GM13976 (cell line): ENCODE measurements around the gene ATG9B.
"Not testable (repeated sequence)": the region's sequence is repeated elsewhere in the genome, so short reads cannot be mapped to it uniquely, and the experiment has no call there.

Experiments used
- DNase-seq: peaks from one replicate; pipeline ENCODE4 v3.0.0; 2012; ENCODE audit warnings: low spot score
- in situ Hi-C: fragments of 300-500 bp; cut with MboI; formaldehyde crosslinking; loops from one replicate; pipeline ENCODE4 v1.12.0; 2022; ENCODE audit warnings: low sequenced_read_pairs, mixed read lengths, inconsistent platforms; ENCODE audit not compliant: unreplicated experiment
- TF ChIP-seq, protein P1 (sequence below): IDR thresholded peaks from 2 replicates; pipeline ENCODE4 v1.5.1; 2012; ENCODE audit warnings: borderline replicate concordance, mild to moderate bottlenecking; ENCODE audit not compliant: insufficient read depth; ENCODE audit errors: extremely low read depth, missing control alignments, control extremely low read depth

ATG9B gene

DNA sequence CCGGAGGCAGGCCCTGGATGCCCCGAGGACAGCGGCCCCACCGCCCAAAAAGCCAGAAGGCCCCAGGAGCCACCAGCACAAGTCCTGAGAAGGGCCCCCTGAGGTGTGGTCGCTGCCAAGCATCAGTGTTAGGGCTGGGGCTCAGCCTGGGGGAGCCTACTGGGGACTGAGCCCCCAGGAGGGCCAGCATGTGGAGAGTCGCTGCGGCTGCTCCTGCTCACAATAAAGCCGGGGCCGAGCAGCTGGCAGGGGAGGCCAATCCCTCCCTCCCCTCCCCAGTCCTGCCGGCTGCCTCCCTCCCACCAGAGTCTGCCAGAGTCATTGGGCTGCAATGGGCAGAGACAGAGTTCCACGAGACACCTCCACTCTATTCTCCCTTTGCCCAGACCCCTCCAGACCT lies 21.0 kb upstream of the ATG9B start:
- TF ChIP-seq, protein P1, sequence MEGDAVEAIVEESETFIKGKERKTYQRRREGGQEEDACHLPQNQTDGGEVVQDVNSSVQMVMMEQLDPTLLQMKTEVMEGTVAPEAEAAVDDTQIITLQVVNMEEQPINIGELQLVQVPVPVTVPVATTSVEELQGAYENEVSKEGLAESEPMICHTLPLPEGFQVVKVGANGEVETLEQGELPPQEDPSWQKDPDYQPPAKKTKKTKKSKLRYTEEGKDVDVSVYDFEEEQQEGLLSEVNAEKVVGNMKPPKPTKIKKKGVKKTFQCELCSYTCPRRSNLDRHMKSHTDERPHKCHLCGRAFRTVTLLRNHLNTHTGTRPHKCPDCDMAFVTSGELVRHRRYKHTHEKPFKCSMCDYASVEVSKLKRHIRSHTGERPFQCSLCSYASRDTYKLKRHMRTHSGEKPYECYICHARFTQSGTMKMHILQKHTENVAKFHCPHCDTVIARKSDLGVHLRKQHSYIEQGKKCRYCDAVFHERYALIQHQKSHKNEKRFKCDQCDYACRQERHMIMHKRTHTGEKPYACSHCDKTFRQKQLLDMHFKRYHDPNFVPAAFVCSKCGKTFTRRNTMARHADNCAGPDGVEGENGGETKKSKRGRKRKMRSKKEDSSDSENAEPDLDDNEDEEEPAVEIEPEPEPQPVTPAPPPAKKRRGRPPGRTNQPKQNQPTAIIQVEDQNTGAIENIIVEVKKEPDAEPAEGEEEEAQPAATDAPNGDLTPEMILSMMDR, result no peak
- in situ Hi-C loops, result no loop called here

DNA sequence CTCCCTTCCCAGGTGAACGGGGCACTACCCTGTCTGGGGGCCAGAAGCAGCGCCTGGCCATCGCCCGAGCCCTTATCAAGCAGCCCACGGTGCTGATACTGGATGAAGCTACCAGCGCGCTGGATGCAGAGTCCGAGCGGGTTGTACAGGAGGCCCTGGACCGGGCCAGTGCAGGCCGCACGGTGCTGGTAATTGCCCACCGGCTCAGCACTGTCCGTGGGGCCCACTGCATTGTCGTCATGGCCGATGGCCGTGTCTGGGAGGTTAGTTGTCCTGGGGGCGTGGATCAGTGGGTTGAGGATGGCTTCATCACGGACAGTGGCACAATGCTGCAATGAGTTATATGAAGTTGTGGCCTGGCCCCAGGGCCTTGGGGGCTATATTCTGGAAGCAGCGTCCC lies 19.7 kb upstream of the ATG9B start:
- DNase-seq, result no peak
- TF ChIP-seq, protein P1, result no peak
- in situ Hi-C loops, result no loop called here

More for the DNA sequence above, 21.0 kb upstream of the ATG9B start:
- no peak for DNase-seq

DNA sequence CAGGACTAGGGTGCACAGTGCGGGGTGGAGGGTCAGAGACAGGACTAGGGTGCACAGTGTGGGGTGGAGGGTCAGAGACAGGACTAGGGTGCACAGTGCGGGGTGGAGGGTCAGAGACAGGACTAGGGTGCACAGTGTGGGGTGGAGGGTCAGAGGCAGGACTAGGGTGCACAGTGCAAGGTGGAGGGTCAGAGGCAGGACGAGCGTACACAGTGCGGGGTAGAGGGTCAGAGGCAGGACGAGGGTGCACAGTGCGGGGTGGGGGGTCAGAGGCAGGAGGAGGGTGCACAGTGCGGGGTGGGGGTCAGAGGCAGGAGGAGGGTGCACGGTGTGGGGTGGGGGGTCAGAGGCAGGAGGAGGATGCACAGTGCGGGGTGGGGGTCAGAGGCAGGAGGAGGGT lies 19.2 kb upstream of the ATG9B start:
- DNase-seq, in situ Hi-C loops: not testable (repeated sequence)

DNA sequence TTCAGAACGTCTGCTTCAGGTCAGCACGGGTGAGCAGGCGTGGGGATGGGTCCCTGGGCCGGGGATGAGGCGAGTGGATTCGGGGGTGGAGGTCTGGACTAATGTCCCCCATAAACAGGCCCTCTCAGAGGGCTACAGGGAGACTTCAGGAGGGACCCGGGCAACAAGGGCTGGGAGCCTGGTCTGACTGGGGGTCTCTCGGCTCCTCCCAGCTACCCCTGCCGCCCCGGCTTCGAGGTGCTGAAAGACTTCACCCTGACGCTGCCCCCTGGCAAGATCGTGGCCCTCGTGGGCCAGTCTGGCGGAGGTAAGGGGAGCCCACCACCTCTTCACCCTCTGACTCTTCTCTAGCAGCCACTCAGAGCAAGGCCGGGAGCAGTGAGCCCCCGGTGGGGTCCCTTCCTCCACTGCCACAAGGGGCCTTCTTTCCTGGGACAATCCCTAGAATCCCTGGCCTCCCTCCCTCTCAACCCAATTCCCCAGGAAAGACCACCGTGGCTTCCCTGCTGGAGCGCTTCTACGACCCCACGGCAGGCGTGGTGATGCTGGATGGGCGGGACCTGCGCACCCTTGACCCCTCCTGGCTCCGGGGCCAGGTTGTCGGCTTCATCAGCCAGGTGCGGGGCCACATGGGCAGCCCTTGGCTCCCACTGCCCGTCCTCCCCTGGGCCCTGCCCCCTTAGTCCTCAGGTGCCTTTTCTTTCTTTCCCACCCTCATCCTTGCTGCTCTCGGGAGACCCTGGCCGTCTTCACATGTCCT lies 16.5 kb upstream of the ATG9B start:
- DNase-seq, result no peak

DNA sequence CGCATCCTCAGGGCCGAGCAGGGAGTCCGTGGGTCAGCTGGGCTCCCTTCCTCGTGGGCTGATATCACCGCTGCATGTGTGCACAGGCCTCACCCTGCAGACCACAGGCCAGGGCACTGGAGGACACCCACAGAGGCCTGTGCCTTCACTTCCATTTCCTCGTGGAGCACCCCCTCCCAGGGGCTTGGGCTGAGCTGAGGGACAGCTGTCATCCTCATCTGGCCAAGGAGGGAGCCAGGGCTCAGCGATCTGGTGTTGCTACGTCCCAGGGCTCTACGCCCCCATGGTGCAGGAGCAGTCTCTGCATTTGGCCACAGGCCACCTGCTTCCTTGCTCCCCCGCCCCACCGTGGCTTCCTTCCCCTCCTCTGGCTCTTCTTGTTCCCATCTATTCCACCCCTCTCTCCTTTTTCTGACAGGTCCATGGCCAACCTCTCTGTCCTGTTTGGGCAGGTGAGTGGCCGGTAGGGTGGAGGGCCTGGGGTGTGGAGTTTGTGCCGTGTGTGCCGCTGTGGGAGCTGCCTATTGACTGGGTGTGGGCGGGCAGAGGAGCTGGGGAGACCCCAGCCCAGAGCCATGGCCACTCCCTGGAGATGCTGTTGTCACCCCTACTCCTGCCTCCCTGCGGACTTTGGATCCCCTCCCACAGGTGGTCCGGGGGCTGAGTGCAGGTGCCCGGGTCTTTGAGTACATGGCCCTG lies 15.7 kb upstream of the ATG9B start:
- in situ Hi-C loops, result no loop called here

More for the DNA sequence above, 16.5 kb upstream of the ATG9B start:
- TF ChIP-seq, protein P1, result no peak
- in situ Hi-C loops, result no loop called here

DNA sequence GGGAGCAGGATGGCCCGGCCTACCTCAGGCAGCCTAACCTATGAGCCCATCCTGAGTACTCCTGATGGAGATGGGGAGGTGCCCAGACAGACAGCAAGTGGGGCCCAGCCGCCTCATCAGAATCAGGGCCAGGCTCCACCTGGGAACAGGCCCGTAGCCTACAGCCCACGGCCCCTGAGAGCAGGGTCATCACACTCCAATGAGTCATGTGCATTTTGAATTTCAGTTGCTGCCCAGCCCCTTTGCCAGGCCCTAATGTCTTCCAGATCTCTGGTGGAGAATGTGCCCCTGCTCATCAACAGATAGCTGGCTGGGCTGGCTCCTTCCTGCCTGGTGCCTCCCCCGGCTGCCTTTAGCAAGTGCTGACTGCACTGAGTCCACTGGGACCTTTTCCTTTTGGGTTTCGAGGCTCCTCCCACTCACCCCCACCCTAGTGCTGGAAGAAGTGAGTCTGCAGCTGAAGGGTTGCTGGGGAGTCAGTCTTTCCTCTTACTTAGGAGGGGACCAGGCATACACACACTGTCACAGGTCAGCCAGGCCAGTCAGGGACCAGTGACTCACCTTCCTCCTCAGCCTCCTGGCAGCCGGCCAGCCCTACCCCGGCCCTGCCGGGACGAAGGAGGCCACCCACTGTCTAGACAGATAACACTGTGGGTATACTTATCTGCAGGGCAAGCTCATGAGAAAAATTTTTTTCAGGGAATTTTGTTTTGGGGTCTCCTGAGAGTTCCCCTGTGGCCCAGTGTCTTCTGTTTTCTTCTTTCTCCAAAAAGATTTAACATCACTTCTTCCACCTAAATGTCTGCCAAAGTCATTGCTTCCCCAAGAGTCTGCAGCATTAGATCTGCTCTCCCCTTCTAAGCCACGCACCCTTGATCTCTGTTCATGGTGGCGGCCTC lies 14.9 kb upstream of the ATG9B start:
- in situ Hi-C loops, result no loop called here
- DNase-seq, result peak; percentile 61
- TF ChIP-seq, protein P1, result no peak

More for the DNA sequence above, 15.7 kb upstream of the ATG9B start:
- no peak for DNase-seq
- TF ChIP-seq, protein P1, result no peak
